OCI-LY7 (cell line): ENCODE data around the gene PDE6H.

Source experiments
- CTCF ChIP-seq: fragments of 200-600 bp; sonication (generic); conservative IDR thresholded peaks from 2 replicates; pipeline ENCODE4 v1.5.1; 2014; ENCODE audit warnings: mild to moderate bottlenecking, antibody characterized with exemption, low read length, moderate library complexity, mixed read lengths
- EZH2phosphoT487 ChIP-seq: fragments of 200-600 bp; sonication (generic); IDR thresholded peaks from 2 replicates; pipeline ENCODE4 v1.6.1; 2018; ENCODE audit warnings: low read depth, borderline replicate concordance, mild to moderate bottlenecking, mixed run types, antibody characterized with exemption, low read length, moderate library complexity, mixed read lengths

- TF ChIP-seq CTCF (no peak), EZH2phosphoT487 (no peak)
Measured at GRCh38 chr12:14950421-14950820, 22.4 kb upstream of the PDE6H start.
